Melanocyte of skin (primary cell): ENCODE measurements around the gene UBE4B. TPM values are rescaled to one million over a fixed set of nuclear protein-coding genes. Genes with fewer than 3 reads are reported as not detected.

Experiments
- small RNA-seq, 2 donors: library from RNA; depleted of rRNA; stranded (forward); fragments of <200 nt; gene quantifications; one replicate each; pipeline ENCODE3, GENCODE V24; 2012
- total RNA-seq, 2 donors: library from RNA; depleted of rRNA; stranded (reverse); fragments of >200 nt; gene quantifications; 2 replicates each; pipeline ENCODE4 v1.2.3, GENCODE V29; 2012

The UBE4B gene
- 10 to 100 TPM; 23.7 to 27.0 TPM for total RNA-seq

DNA sequence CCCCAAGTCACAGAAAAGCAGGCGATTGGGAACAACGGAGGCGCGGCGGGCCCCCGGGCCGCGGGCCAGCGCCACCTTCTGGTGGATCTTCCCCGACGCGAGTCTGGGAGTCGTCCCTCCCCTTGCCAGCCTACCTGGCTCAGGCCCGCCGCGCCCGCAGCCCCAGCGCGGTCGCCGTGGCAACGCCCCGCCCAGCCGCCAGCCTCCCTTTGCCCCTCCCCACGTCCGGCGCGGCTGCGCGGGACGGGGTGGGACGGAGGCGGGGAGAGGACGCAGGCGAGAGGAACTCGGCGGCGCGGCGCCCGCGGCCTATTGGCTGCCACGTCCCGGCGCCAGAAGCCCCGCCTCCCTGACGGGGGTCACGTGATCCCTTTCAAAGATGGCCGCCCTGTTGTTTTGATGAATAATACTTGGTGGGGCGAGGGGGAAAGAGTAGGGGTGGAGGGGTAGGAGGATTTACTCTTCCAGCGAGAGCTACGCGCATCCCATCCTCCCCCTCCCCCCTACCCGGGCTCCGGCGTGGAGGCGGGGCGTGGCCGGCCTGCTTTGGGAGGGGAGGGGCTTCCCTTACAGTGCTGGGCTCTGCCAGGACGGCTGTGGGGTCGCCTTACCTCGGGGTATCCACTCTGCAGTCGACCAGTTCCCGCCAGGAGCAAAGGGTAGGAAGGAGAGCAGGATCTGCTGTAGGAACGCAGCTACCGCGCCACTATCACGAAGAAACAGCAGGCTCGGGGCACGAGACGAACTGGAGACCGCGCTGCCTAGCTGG, at the start of gene UBE4B:
Gene UBE4B (plus strand): TSS at position 369 of the 769 bp plus-strand sequence. CDS start 713 bp downstream, outside the sequence.

DNA sequence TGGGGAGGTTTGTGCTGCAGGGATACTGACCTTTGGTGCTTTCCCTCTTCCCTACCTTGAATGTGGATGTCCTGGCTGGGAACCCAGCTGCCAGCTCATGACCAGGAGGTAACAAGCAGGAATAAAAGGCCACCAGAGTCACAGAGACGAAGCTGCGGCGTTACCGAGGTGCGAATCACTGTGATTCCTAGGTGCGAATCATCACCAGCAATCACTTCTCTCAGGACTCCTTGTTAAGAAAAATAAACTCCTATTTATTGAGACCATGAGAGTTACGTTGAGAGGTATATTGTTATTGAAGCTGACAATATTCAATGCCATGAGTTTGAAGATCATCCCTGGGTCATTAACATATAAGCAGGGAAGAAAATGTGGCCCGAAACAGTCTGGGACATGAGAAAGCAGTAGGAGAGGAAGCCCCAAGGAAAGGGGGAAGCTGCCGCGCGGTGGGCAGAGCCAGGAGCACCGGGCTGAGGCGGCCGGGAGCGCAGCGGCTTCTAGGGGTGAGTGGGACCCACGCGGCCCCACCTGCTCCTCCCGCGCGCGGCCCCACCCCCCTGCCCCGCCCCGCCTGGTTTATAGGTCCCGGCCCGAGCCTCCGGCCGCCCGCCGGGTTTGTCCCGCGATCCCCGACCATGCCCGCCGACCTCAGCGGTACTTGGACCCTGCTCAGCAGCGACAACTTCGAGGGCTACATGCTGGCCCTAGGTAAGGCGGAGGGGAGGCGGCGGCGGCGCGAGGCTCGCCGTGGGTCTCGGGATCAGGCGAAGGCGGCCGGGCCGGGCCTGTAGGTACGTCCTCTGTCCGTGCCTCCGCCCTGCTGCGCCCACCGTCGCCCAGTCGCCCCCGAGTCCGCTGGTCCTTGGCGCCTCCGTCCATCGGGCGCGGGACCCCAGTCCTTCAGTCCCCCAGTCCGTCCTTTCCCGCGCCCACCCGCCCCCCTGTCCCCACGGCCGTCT, 35.9 kb upstream of the UBE4B start, which contains the start of gene RBP7:
Gene RBP7 (plus strand): TSS at position 605 of the 959 bp plus-strand sequence. CDS start 31 bp downstream, at position 636.

DNA sequence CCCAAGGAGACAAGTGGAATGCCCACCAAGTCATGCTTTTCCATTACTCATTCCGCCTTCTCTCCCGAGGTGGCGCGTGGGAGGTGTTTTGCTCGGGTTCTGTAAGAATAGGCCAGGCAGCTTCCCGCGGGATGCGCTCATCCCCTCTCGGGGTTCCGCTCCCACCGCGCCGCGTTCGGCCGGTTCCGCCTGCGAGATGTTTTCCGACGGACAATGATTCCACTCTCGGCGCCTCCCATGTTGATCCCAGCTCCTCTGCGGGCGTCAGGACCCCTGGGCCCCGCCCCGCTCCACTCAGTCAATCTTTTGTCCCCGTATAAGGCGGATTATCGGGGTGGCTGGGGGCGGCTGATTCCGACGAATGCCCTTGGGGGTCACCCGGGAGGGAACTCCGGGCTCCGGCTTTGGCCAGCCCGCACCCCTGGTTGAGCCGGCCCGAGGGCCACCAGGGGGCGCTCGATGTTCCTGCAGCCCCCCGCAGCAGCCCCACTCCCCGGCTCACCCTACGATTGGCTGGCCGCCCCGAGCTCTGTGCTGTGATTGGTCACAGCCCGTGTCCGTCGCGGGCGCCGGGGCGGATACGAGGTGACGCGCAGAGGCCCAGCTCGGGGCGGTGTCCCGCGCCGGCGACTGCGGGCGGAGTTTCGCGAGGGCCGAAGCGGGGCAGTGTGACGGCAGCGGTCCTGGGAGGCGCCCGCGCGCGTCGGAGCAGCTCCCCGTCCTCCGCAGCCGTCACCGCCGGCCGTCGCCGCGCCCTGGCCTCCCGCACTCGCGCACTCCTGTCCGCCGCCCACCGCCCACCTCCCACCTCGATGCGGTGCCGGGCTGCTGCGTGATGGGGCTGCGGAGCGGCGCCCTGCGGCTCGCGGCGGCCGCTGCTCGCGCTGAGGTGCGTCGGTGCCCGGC, 177.4 kb downstream of the UBE4B start, which contains the start of gene KIF1B:
Gene KIF1B (plus strand): TSS at position 666 of the 906 bp plus-strand sequence. CDS start 21,759 bp downstream, outside the sequence.

Small RNA genes within 50 kb of the gene (small RNA-seq; reads per million reads assigned to genes)
- gene MIR1273D (0 reads per million in 2 donors), gene RNU6-828P (0 reads per million in 2 donors)

Other genes with a start within 250 kb of the UBE4B start
- 10 to 100 TPM; 85.6 to 89.1 TPM for gene CLSTN1, start 209.0 kb upstream of the UBE4B start, total RNA-seq
- gene CTNNBIP1, start 122.7 kb upstream of the UBE4B start, total RNA-seq = 10 to 100 TPM; 11.7 to 18.3 TPM
- gene LZIC, start 89.6 kb upstream of the UBE4B start, total RNA-seq = 10 to 100 TPM; 19.3 to 21.0 TPM
- gene NMNAT1, start 89.5 kb upstream of the UBE4B start, total RNA-seq = 1 to 10 TPM; 5.7 to 6.2 TPM
- gene RBP7, start 35.7 kb upstream of the UBE4B start, total RNA-seq = under 1 TPM in 1 of 2 donors, not detected in 1; 0.33 TPM
- gene KIF1B, start 177.6 kb downstream of the UBE4B start, total RNA-seq = 10 to 100 TPM; 20.6 to 29.6 TPM